GM13976 (cell line): ENCODE measurements around the gene GRIN3B.
A peak's percentile ranks its signal among the peaks of the same experiment; 100 is the strongest.

ENCODE experiments used
- DNase-seq: peaks from one replicate; pipeline ENCODE4 v3.0.0; 2012; ENCODE audit warnings: low spot score
- in situ Hi-C: fragments of 300-500 bp; cut with MboI; formaldehyde crosslinking; loops from one replicate; pipeline ENCODE4 v1.12.0; 2022; ENCODE audit warnings: low sequenced_read_pairs, mixed read lengths, inconsistent platforms; ENCODE audit not compliant: unreplicated experiment
- TF ChIP-seq, protein P1 (sequence below): IDR thresholded peaks from 2 replicates; pipeline ENCODE4 v1.5.1; 2012; ENCODE audit warnings: borderline replicate concordance, mild to moderate bottlenecking; ENCODE audit not compliant: insufficient read depth; ENCODE audit errors: extremely low read depth, missing control alignments, control extremely low read depth

Gene GRIN3B

DNA sequence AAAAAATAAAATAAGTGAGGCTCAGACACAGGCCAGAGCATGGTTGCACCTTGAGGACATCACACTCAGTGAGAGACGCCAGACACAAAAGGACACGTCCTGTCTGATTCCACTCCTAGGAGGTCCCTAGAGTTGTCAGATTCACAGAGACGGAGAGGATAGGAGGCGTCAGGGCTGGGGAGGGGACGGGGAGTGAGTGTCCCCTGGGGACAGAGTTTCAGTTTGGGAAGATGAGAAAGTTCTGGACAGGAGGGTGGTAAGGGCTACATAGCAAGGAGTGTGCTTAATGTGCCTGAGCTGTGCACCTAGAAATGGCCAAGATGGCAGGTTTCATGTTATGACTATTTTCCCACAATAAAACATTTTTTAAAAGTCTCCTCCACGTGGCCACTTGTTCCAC is 2.2 kb upstream of the GRIN3B start:
- DNase-seq: no peak
- in situ Hi-C loops: no loop called here
- TF ChIP-seq, protein P1, sequence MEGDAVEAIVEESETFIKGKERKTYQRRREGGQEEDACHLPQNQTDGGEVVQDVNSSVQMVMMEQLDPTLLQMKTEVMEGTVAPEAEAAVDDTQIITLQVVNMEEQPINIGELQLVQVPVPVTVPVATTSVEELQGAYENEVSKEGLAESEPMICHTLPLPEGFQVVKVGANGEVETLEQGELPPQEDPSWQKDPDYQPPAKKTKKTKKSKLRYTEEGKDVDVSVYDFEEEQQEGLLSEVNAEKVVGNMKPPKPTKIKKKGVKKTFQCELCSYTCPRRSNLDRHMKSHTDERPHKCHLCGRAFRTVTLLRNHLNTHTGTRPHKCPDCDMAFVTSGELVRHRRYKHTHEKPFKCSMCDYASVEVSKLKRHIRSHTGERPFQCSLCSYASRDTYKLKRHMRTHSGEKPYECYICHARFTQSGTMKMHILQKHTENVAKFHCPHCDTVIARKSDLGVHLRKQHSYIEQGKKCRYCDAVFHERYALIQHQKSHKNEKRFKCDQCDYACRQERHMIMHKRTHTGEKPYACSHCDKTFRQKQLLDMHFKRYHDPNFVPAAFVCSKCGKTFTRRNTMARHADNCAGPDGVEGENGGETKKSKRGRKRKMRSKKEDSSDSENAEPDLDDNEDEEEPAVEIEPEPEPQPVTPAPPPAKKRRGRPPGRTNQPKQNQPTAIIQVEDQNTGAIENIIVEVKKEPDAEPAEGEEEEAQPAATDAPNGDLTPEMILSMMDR: no peak

DNA sequence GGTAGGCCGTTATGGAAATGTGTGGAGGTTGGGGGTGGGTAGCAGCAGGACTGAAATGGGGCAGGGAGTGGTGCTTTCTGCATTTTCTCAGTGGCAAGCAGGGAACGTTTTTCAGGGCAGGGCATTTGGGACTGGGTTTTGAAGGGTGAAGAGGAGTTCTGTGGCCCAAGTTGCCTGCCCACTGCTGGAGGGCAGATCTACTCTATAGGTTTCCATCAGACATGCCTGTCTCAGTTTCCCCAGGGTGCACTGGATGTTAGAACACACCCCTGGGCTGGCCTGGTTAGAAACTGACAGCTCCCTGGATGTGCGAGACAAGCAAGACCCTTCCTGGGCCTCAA is 870 bp upstream of the GRIN3B start:
- in situ Hi-C loops: no loop called here
- TF ChIP-seq, protein P1: no peak
- no peak for DNase-seq

DNA sequence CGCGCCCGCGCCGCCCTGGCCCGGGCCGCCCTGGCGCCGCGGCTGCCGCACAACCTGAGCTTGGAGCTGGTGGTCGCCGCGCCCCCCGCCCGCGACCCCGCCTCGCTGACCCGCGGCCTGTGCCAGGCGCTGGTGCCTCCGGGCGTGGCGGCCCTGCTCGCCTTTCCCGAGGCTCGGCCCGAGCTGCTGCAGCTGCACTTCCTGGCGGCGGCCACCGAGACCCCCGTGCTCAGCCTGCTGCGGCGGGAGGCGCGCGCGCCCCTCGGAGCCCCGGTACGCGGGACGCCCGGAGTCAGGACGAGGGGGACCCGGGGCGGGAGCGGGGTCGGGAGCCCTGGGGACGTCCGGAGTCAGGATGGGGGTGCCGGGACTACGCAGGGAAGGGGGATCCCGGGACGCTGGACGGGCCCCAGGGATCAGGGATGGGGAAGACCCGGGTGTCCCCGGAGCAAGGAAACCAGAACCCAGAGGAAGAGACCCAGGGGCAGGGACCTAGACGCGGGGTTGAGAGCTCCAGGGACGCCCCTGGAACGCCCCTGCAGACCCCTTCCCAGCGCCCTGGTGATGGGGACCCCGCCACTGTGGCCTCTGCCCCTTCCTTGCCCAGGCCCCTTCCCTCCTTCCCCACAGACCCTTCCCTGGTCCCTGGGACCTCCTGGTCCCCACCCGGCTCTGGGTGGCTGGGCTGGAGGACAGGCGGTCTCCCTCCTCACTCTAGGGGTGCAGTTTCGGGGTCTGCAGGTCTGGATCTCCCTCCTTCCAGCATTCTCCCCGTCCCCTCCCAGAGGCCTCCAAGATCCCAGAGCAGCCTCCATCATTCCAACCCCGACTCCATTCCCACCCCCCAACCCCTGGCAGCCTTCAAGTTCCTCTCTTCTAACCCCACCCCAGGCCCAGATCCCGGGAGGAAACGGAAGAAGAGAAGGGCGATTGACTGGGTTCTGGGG is 645 bp downstream of the GRIN3B start:
- TF ChIP-seq, protein P1: no peak
- in situ Hi-C loops: no loop called here

DNA sequence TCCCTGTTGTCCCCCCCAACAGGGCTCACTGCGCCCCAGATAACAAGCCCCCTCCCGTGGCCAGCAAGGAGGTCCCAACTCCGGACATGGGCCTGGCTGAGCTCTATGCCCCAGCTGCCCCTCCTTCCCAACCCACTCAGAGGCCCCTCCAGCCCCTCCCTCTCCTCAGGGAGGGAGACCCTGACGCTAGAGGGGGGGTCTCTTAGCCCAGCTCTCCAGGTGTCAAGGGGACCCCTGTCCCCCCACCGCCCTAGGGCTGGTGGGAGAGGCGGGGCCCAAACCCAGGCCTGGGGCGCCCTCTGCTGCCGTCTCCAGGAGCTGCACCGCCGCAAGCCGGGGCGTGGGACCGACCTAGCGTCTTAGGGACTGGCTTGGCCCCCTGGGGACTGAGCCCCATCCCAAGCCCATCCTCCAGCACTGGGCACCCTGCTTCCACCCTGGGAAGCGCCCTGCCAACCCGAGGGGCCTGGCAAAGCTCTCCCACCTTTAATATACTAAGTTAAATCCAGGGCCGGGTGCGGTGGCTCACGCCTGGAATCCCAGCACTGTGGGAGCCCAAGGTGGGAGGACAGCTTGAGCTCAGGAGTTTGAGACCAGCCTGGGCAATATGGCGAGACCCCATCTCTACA is 1.4 kb downstream of the GRIN3B start:
- peak; percentile 88 for DNase-seq
- in situ Hi-C loops: no loop called here
- TF ChIP-seq, protein P1: peak; percentile 97

More for the DNA sequence above, 645 bp downstream of the GRIN3B start:
- no peak for DNase-seq

DNA sequence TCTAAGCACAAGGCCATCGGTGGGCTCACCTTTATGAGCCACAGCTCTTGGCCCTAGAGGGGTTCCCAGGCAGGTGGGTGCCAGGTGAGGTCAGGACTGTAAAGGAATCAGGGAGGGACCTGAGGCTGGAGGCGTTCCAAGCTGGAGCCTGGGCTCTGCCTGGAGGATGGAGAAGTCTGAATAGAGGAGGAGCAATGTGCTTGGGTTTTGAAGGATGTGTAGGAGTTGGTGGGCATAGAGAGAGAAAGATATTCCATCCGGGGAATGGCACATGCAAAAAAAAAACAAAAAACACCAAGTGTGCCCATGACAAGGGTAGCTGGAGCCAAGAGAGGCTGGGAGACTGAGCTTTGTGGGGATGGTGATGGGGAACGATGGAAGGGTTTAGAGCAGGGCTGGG is 2.4 kb downstream of the GRIN3B start:
- TF ChIP-seq, protein P1: no peak
- no peak for DNase-seq
- in situ Hi-C loops: no loop called here

DNA sequence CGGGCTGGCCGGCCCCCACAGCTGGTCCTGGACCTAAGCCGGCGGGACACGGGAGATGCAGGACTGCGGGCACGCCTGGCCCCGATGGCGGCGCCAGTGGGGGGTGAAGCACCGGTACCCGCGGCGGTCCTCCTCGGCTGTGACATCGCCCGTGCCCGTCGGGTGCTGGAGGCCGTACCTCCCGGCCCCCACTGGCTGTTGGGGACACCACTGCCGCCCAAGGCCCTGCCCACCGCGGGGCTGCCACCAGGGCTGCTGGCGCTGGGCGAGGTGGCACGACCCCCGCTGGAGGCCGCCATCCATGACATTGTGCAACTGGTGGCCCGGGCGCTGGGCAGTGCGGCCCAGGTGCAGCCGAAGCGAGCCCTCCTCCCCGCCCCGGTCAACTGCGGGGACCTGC is 3.1 kb downstream of the GRIN3B start:
- no peak for DNase-seq
- TF ChIP-seq, protein P1: no peak
- in situ Hi-C loops: no loop called here
